Loucy (cell line): ENCODE data around the gene ANO6.

ENCODE experiments used
- H2AFZ ChIP-seq: fragments of 200-600 bp; sonication (generic); 2 replicates; pipeline ENCODE4 v1.6.0; 2016; ENCODE audit warnings: antibody characterized with exemption, mild to moderate bottlenecking, low read length, moderate library complexity
- H3F3A ChIP-seq: fragments of 200-600 bp; 2 replicates; pipeline ENCODE4 v1.6.0; 2016; ENCODE audit warnings: antibody characterized with exemption, low read depth, mild to moderate bottlenecking
- H3K27me3 ChIP-seq: fragments of 200-600 bp; sonication (generic); 2 replicates; pipeline ENCODE4 v1.6.1; 2014; ENCODE audit warnings: low read length, mild to moderate bottlenecking; ENCODE audit not compliant: insufficient read depth, poor library complexity, severe bottlenecking
- H3K36me3 ChIP-seq: fragments of 200-600 bp; sonication (generic); 2 replicates; pipeline ENCODE4 v1.6.1; 2016; ENCODE audit warnings: low read length; ENCODE audit not compliant: insufficient read depth
- H3K4me1 ChIP-seq: fragments of 200-600 bp; sonication (generic); 2 replicates; pipeline ENCODE4 v1.5.1; 2014; ENCODE audit warnings: low read length, mild to moderate bottlenecking; ENCODE audit not compliant: insufficient read depth, poor library complexity, severe bottlenecking
- H3K4me2 ChIP-seq: fragments of 200-600 bp; sonication (generic); 2 replicates; pipeline ENCODE4 v1.6.0; 2014; ENCODE audit warnings: antibody characterized with exemption, low read length, low read depth, mild to moderate bottlenecking; ENCODE audit not compliant: poor library complexity, severe bottlenecking
- H3K4me3 ChIP-seq: fragments of 200-600 bp; sonication (generic); 2 replicates; pipeline ENCODE4 v1.5.1; 2014; ENCODE audit warnings: low read length, mild to moderate bottlenecking, mixed read lengths; ENCODE audit not compliant: poor library complexity, severe bottlenecking
- H3K79me2 ChIP-seq: fragments of 200-600 bp; sonication (generic); 2 replicates; pipeline ENCODE4 v1.6.1; 2014; ENCODE audit warnings: low read length; ENCODE audit not compliant: insufficient read depth
- H3K9ac ChIP-seq: fragments of 200-600 bp; sonication (generic); 2 replicates; pipeline ENCODE4 v1.6.0; 2014; ENCODE audit warnings: mild to moderate bottlenecking, low read depth, low read length, moderate library complexity; ENCODE audit not compliant: poor library complexity, severe bottlenecking
- H3K9me2 ChIP-seq: fragments of 200-600 bp; sonication (generic); replicated peaks from 2 replicates; pipeline ENCODE4 v1.6.1; 2016; ENCODE audit warnings: low read depth, low read length, mixed read lengths
- H3K9me3 ChIP-seq: fragments of 200-600 bp; sonication (generic); 2 replicates; pipeline ENCODE4 v1.6.1; 2014; ENCODE audit warnings: mild to moderate bottlenecking, antibody characterized with exemption, low read length, low read depth; ENCODE audit not compliant: insufficient read depth
- H4K20me1 ChIP-seq: fragments of 200-600 bp; sonication (generic); 2 replicates; pipeline ENCODE4 v1.6.0; 2014; ENCODE audit warnings: antibody characterized with exemption, low read length, mild to moderate bottlenecking; ENCODE audit not compliant: insufficient read depth, poor library complexity, severe bottlenecking
- CTCF ChIP-seq: fragments of 200-600 bp; sonication (generic); conservative IDR thresholded peaks from 2 replicates; pipeline ENCODE4 v1.5.1; 2014; ENCODE audit warnings: mild to moderate bottlenecking, antibody characterized with exemption, low read length
- EZH2phosphoT487 ChIP-seq: fragments of 200-600 bp; IDR thresholded peaks from 2 replicates; pipeline ENCODE4 v1.6.1; 2018; ENCODE audit warnings: antibody characterized with exemption, mild to moderate bottlenecking, moderate library complexity, borderline replicate concordance

The ANO6 gene

DNA sequence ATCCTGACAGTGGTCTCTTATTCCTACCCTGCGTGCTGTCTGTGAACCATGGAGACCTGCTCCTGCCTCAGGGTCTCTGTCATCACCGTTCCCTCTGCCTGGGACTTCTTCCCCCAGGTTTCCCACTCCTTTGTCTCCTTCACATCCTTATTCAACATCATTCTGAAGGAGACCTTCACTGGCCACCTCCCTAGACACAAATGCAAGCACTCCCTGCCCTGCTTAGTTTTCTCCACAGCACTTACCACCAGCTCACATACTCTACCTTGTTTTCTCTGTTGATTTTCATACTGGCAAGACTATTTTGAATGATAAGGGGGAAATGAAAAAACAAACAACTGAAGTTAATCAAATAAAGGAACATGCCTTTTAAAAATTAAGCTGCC is 192.8 kb downstream of the ANO6 start:
- peaks cover 63% of the 10 kb centered on the region; the same call in 1 of the 2 replicates for H3K36me3 ChIP-seq
- no peak overlapping the region for H3K4me3 ChIP-seq
- H3K4me2 ChIP-seq: no peak overlapping the region

GRCh38 chr12:45409966-45410365 is 194.1 kb downstream of the ANO6 start:
- Histone ChIP-seq H2AFZ (no peak overlapping the region), H3K9me3 (no peaks in the 10 kb centered on the region), H3K27me3 (no peaks in the 10 kb centered on the region), H3K9me2 (no peaks in the 10 kb centered on the region), H3K4me3 (no peak overlapping the region), H3F3A (no peaks in the 10 kb centered on the region), H3K4me1 (no peaks in the 10 kb centered on the region), H3K36me3 (peaks cover 52% of the 10 kb centered on the region; the same call in 1 of the 2 replicates), H3K4me2 (no peak overlapping the region), H4K20me1 (no peaks in the 10 kb centered on the region), H3K9ac (no peak overlapping the region), H3K79me2 (no peaks in the 10 kb centered on the region)
- TF ChIP-seq EZH2phosphoT487 (no peak), CTCF (no peak)

More for the DNA sequence above, 192.8 kb downstream of the ANO6 start:
- Histone ChIP-seq H3K27me3 (no peaks in the 10 kb centered on the region), H3K9ac (no peak overlapping the region), H3K79me2 (no peaks in the 10 kb centered on the region), H3K9me3 (no peaks in the 10 kb centered on the region), H4K20me1 (no peaks in the 10 kb centered on the region), H3K4me1 (no peaks in the 10 kb centered on the region), H3K9me2 (no peaks in the 10 kb centered on the region), H3F3A (no peaks in the 10 kb centered on the region), H2AFZ (no peak overlapping the region)
- TF ChIP-seq EZH2phosphoT487 (no peak), CTCF (no peak)

- no peaks in the 10 kb centered on the region for H3K9me3 ChIP-seq
- H3K4me3 ChIP-seq: no peak overlapping the region
- no peak overlapping the region for H3K9ac ChIP-seq
- TF ChIP-seq CTCF (no peak), EZH2phosphoT487 (no peak)
- H3K4me2 ChIP-seq: no peak overlapping the region
- H3F3A ChIP-seq: no peaks in the 10 kb centered on the region
- no peaks in the 10 kb centered on the region for H3K9me2 ChIP-seq
- peaks cover 61% of the 10 kb centered on the region; the same call in 1 of the 2 replicates for H3K36me3 ChIP-seq
- H3K27me3 ChIP-seq: no peaks in the 10 kb centered on the region
- H3K79me2 ChIP-seq: no peaks in the 10 kb centered on the region
- H4K20me1 ChIP-seq: no peaks in the 10 kb centered on the region
- no peaks in the 10 kb centered on the region for H3K4me1 ChIP-seq
- no peak overlapping the region for H2AFZ ChIP-seq
Measured at GRCh38 chr12:45411626-45412025, 195.7 kb downstream of the ANO6 start.
